ENCODE results near the gene CORIN. TPM values are rescaled to one million over a fixed set of nuclear protein-coding genes. Genes with fewer than 3 reads are reported as not detected.

The CORIN gene
- polyA plus RNA-seq, 1 donor (not counting 4 experiments of a cell fraction or from before 2014, with no cell fraction given): 0.14 TPM

DNA sequence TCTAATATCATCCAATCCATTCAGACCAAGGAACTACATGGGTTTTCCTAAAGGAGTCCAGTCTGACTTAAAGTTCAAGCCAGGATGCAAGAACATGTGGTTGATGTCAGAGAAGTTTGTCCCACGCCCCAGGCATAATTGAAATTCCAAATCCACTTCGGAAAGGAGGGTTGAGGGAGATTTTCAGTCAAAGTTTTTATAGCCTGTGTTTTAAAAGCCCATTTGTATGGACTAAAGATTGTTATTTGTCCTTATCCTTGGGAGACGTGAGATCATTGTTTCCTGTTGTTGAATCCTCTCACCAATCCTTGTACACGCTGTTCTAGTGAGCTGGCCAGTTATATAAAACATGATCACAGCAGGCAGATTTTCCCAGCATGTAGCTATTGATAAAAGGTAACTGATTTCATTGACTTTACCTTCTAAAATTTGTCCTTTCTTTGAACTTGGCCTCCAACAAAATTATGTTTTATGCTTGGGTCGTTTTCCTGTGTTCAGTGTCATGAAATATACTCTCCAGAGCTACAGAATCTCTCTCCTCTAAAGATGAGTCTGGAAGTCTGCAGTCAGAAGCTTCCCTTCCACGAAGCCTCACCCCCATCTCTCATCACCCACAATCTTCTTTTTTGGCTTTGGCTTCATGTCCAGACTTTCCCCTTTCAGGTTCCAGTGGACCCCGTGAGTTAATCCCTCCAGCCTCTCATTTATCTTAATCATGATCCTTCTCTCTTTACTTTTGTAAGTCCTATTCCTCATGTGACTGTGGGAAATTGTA is 259.9 kb downstream of the CORIN start:
- Histone ChIP-seq H3K4me2 (ENCODE audit: control insufficient read depth, extremely low read depth, insufficient read depth, low read depth, low read length) (no peak overlapping the region), H3K4me1 (ENCODE audit: control insufficient read depth, extremely low read depth, insufficient read depth, low read length) (no peaks in the 10 kb centered on the region), H3K36me3 (ENCODE audit: control insufficient read depth in 2 of 2, extremely low read depth in 1 of 2, insufficient read depth in 2 of 2, low read length in 2 of 2) (peaks cover 23 to 24% of the 10 kb centered on the region in 2 experiments), H3K27ac (ENCODE audit: control insufficient read depth, insufficient read depth, low read length) (no peak overlapping the region), H4K20me1 (ENCODE audit: control insufficient read depth, extremely low read depth, insufficient read depth, low read length) (no peaks in the 10 kb centered on the region), H3K79me2 (ENCODE audit: control insufficient read depth, insufficient read depth, low read length) (no peaks in the 10 kb centered on the region), H3K27me3 (ENCODE audit: control insufficient read depth, extremely low read depth, insufficient read depth, low read length) (no peaks in the 10 kb centered on the region), H2AFZ (ENCODE audit: control insufficient read depth, low read length) (no peak overlapping the region), H3K9me1 (ENCODE audit: control insufficient read depth, extremely low read depth, insufficient read depth, low read length) (no peaks in the 10 kb centered on the region), H3K9ac (ENCODE audit: control insufficient read depth, extremely low read depth, insufficient read depth, low read length) (no peak overlapping the region), H3K4me3 (ENCODE audit: control insufficient read depth in 2 of 3, extremely low read depth in 1 of 3, insufficient read depth in 2 of 3, low read depth in 1 of 3, low read length in 3 of 3) (no peak overlapping the region), H3K9me3 (ENCODE audit: control insufficient read depth, low read depth, low read length) (no peaks in the 10 kb centered on the region)
- FAIRE-seq (no peak), DNase-seq (ENCODE audit: low read depth, low spot score) (no peak)
- TF ChIP-seq, protein P1, sequence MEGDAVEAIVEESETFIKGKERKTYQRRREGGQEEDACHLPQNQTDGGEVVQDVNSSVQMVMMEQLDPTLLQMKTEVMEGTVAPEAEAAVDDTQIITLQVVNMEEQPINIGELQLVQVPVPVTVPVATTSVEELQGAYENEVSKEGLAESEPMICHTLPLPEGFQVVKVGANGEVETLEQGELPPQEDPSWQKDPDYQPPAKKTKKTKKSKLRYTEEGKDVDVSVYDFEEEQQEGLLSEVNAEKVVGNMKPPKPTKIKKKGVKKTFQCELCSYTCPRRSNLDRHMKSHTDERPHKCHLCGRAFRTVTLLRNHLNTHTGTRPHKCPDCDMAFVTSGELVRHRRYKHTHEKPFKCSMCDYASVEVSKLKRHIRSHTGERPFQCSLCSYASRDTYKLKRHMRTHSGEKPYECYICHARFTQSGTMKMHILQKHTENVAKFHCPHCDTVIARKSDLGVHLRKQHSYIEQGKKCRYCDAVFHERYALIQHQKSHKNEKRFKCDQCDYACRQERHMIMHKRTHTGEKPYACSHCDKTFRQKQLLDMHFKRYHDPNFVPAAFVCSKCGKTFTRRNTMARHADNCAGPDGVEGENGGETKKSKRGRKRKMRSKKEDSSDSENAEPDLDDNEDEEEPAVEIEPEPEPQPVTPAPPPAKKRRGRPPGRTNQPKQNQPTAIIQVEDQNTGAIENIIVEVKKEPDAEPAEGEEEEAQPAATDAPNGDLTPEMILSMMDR (optimal IDR thresholded peaks at IDR 0.05 in 1 of 3, IDR thresholded peaks at IDR 0.05 in 1 of 3, conservative IDR thresholded peaks at IDR 0.05 in 1 of 3; ENCODE audit: extremely low read depth in 1 of 3, insufficient read depth in 2 of 3, low read length in 3 of 3): no peak
- no peak for TF ChIP-seq EZH2 (IDR thresholded peaks at IDR 0.05; ENCODE audit: low read length)
- dilution Hi-C loops (cut with MboI; ENCODE audit: extremely low pct_ligation_motif_present, low sequenced_read_pairs): no loop called here

DNA sequence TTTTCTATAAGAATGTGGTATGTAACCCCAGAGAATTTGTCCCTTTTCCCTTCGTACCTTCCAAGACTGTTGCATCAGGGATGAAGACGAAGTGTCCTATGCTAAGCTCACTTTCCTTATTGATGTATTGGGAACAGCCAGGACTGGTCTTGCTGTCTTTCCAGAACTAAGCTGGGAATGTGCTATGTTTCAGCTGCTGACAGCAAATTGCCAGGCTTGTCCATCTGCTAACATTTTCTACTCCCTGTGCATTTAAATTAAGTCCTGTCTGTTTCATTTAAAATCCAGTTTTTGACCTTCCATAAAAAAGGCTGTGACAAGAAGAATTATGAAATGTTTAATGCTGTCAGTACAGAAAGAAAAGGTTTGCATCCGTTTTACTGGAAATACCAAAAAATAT is 264.9 kb downstream of the CORIN start:
- DNase-seq (ENCODE audit: low read depth, low spot score): no peak
- H4K20me1 ChIP-seq (ENCODE audit: control insufficient read depth, extremely low read depth, insufficient read depth, low read length): no peaks in the 10 kb centered on the region
- H3K4me1 ChIP-seq (ENCODE audit: control insufficient read depth, extremely low read depth, insufficient read depth, low read length): peaks cover 6% of the 10 kb centered on the region
- no peak overlapping the region for H2AFZ ChIP-seq (ENCODE audit: control insufficient read depth, low read length)
- H3K9me1 ChIP-seq (ENCODE audit: control insufficient read depth, extremely low read depth, insufficient read depth, low read length): no peaks in the 10 kb centered on the region
- peaks cover 29 to 40% of the 10 kb centered on the region in 2 experiments for H3K36me3 ChIP-seq (ENCODE audit: control insufficient read depth in 2 of 2, extremely low read depth in 1 of 2, insufficient read depth in 2 of 2, low read length in 2 of 2)
- H3K79me2 ChIP-seq (ENCODE audit: control insufficient read depth, insufficient read depth, low read length): no peaks in the 10 kb centered on the region
- no peak overlapping the region for H3K4me3 ChIP-seq (ENCODE audit: control insufficient read depth in 2 of 3, extremely low read depth in 1 of 3, insufficient read depth in 2 of 3, low read depth in 1 of 3, low read length in 3 of 3)
- dilution Hi-C loops (cut with MboI; ENCODE audit: extremely low pct_ligation_motif_present, low sequenced_read_pairs): no loop called here
- no peaks in the 10 kb centered on the region for H3K9me3 ChIP-seq (ENCODE audit: control insufficient read depth, low read depth, low read length)
- H3K4me2 ChIP-seq (ENCODE audit: control insufficient read depth, extremely low read depth, insufficient read depth, low read depth, low read length): no peak overlapping the region
- no peaks in the 10 kb centered on the region for H3K27me3 ChIP-seq (ENCODE audit: control insufficient read depth, extremely low read depth, insufficient read depth, low read length)
- no peak overlapping the region for H3K9ac ChIP-seq (ENCODE audit: control insufficient read depth, extremely low read depth, insufficient read depth, low read length)
- TF ChIP-seq, protein P1 (optimal IDR thresholded peaks at IDR 0.05 in 1 of 3, IDR thresholded peaks at IDR 0.05 in 1 of 3, conservative IDR thresholded peaks at IDR 0.05 in 1 of 3; ENCODE audit: extremely low read depth in 1 of 3, insufficient read depth in 2 of 3, low read length in 3 of 3): no peak
- FAIRE-seq: no peak
- no peak overlapping the region for H3K27ac ChIP-seq (ENCODE audit: control insufficient read depth, insufficient read depth, low read length)

All from keratinocyte (primary cell).